ENCODE measurements around the gene SMC1B. TPM values are rescaled to one million over a fixed set of nuclear protein-coding genes. Genes with fewer than 3 reads are reported as not detected.
"Not testable (repeated sequence)": the region's sequence is repeated elsewhere in the genome, so short reads cannot be mapped to it uniquely, and the experiment has no call there.

The SMC1B gene
- total RNA-seq, 1 donor from 2014 or later = 0.06 TPM

GRCh38 chr22:45330548-45330947 is 82.9 kb downstream of the SMC1B start:
- Histone ChIP-seq H3K9ac (no peak overlapping the region), H3F3A (ENCODE audit: low read depth) (no peaks in the 10 kb centered on the region), H3K79me2 (ENCODE audit: low read depth) (no peaks in the 10 kb centered on the region), H2AFZ (replicated peaks) (no peak overlapping the region), H3K36me3 (no peaks in the 10 kb centered on the region), H3K4me3 (no peak overlapping the region), H3K4me1 (no peaks in the 10 kb centered on the region), H3K4me2 (no peak overlapping the region), H3K27me3 (no peaks in the 10 kb centered on the region), H3K9me3 (ENCODE audit: low read depth) (no peaks in the 10 kb centered on the region), H4K20me1 (ENCODE audit: low read depth) (no peaks in the 10 kb centered on the region), H3K27ac (no peak overlapping the region)
- peaks cover 21% of the 10 kb centered on the region for H3K36me3 Mint-ChIP-seq
- TF ChIP-seq EZH2 (IDR thresholded peaks at IDR 0.05) = no peak
- TF ChIP-seq CTCF (IDR thresholded peaks at IDR 0.05) = no peak
- no peak for TF ChIP-seq EZH2phosphoT487 (IDR thresholded peaks at IDR 0.05)
- no peak overlapping the region for H3K27ac Mint-ChIP-seq
- DNase-seq (ENCODE audit: low spot score) = no peak
- no peaks in the 10 kb centered on the region for H3K9me3 Mint-ChIP-seq
- peaks cover 3% of the 10 kb centered on the region for H3K27me3 Mint-ChIP-seq (ENCODE audit: insufficient read depth, low read depth)
- H3K4me1 Mint-ChIP-seq = peaks cover 3% of the 10 kb centered on the region
- H3K4me3 Mint-ChIP-seq = no peak overlapping the region

- Mint-ChIP-seq H3K9me3 (no peaks in the 10 kb centered on the region), H3K27me3 (ENCODE audit: insufficient read depth, low read depth) (peaks cover 5% of the 10 kb centered on the region), H3K27ac (no peak overlapping the region), H3K36me3 (peaks cover 23% of the 10 kb centered on the region), H3K4me1 (no peaks in the 10 kb centered on the region), H3K4me3 (no peak overlapping the region)
- H3K4me1 ChIP-seq = no peaks in the 10 kb centered on the region
- H3K27ac ChIP-seq = no peak overlapping the region
- no peak overlapping the region for H3K4me3 ChIP-seq
- no peaks in the 10 kb centered on the region for H3K9me3 ChIP-seq (ENCODE audit: low read depth)
- H3K9ac ChIP-seq = no peak overlapping the region
- no peaks in the 10 kb centered on the region for H3K79me2 ChIP-seq (ENCODE audit: low read depth)
- no peak overlapping the region for H2AFZ ChIP-seq (replicated peaks)
- no peaks in the 10 kb centered on the region for H3K36me3 ChIP-seq
- H3K27me3 ChIP-seq = no peaks in the 10 kb centered on the region
- H3F3A ChIP-seq (ENCODE audit: low read depth) = no peaks in the 10 kb centered on the region
- no peak for TF ChIP-seq EZH2phosphoT487 (IDR thresholded peaks at IDR 0.05)
- no peaks in the 10 kb centered on the region for H4K20me1 ChIP-seq (ENCODE audit: low read depth)
- H3K4me2 ChIP-seq = no peak overlapping the region
- no peak for DNase-seq (ENCODE audit: low spot score)
These were observed 83.9 kb downstream of the SMC1B start for GRCh38 chr22:45329530-45329936.

- Histone ChIP-seq H4K20me1 (ENCODE audit: low read depth) (no peaks in the 10 kb centered on the region), H3K4me2 (no peak overlapping the region), H3F3A (ENCODE audit: low read depth) (no peaks in the 10 kb centered on the region), H3K79me2 (ENCODE audit: low read depth) (no peaks in the 10 kb centered on the region), H3K9me3 (ENCODE audit: low read depth) (no peaks in the 10 kb centered on the region), H3K9ac (no peak overlapping the region), H3K27me3 (no peaks in the 10 kb centered on the region), H3K4me1 (no peaks in the 10 kb centered on the region), H3K36me3 (no peaks in the 10 kb centered on the region), H2AFZ (replicated peaks) (no peak overlapping the region), H3K4me3 (no peak overlapping the region), H3K27ac (no peak overlapping the region)
- TF ChIP-seq CTCF (IDR thresholded peaks at IDR 0.05) (no peak), EZH2phosphoT487 (IDR thresholded peaks at IDR 0.05) (no peak), EZH2 (IDR thresholded peaks at IDR 0.05) (no peak)
- H3K36me3 Mint-ChIP-seq = peaks cover 26% of the 10 kb centered on the region
- no peak overlapping the region for H3K4me3 Mint-ChIP-seq
- H3K4me1 Mint-ChIP-seq = no peaks in the 10 kb centered on the region
- peaks cover 5% of the 10 kb centered on the region for H3K27me3 Mint-ChIP-seq (ENCODE audit: insufficient read depth, low read depth)
- H3K27ac Mint-ChIP-seq = no peak overlapping the region
- no peaks in the 10 kb centered on the region for H3K9me3 Mint-ChIP-seq
- no peak for DNase-seq (ENCODE audit: low spot score)
These were observed 84.4 kb downstream of the SMC1B start for GRCh38 chr22:45328822-45329529.

GRCh38 chr22:45328261-45328660 is 85.1 kb downstream of the SMC1B start:
- not testable (repeated sequence) for H4K20me1 ChIP-seq (ENCODE audit: low read depth); H2AFZ ChIP-seq (replicated peaks); H3K4me1 ChIP-seq; H3K4me3 Mint-ChIP-seq; H3K27ac Mint-ChIP-seq; H3K79me2 ChIP-seq (ENCODE audit: low read depth); H3K9ac ChIP-seq; DNase-seq (ENCODE audit: low spot score); H3K27me3 ChIP-seq; H3K4me2 ChIP-seq; H3K36me3 ChIP-seq; H3K4me3 ChIP-seq; H3K27ac ChIP-seq; H3K9me3 Mint-ChIP-seq; H3K9me3 ChIP-seq (ENCODE audit: low read depth); H3K27me3 Mint-ChIP-seq (ENCODE audit: insufficient read depth, low read depth); H3K4me1 Mint-ChIP-seq; H3F3A ChIP-seq (ENCODE audit: low read depth)
- peaks cover 33% of the 10 kb centered on the region for H3K36me3 Mint-ChIP-seq

All from neural progenitor cell (in vitro differentiated cells).